Measurements from ENCODE around the gene CYB5RL.

Gene CYB5RL

DNA sequence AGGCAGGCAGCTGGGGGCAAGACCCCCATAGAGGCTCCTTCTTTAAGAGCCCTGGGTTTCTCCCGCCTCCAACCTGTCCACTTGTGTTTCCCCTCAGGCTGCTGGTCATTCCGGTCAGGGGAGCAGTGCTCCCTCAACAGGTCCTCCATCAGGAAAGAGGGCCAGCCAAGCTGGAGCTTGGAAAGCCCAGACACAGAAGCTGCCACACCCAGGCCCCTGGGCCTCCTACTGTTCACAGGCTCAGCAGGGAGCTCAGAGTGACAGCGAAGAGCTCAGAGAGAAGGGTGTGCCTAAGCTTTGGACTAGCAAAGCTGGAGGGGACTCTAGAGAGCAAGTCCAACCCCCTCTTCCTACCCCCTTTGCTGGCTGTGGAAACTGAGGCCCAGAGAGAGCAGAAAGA is 36.8 kb downstream of the CYB5RL start:
- in situ Hi-C loops (cut with MboI; ENCODE audit: low sequenced_read_pairs), result no loop called here

- in situ Hi-C loops (cut with MboI; ENCODE audit: low sequenced_read_pairs), result no loop called here
Measured at GRCh38 chr1:54161495-54162168, 38.2 kb downstream of the CYB5RL start.

GRCh38 chr1:54160351-54160750 is 39.5 kb downstream of the CYB5RL start:
- in situ Hi-C loops (cut with MboI; ENCODE audit: low sequenced_read_pairs), result no loop called here

GRCh38 chr1:54159733-54160316 is 40.0 kb downstream of the CYB5RL start:
- in situ Hi-C loops (cut with MboI; ENCODE audit: low sequenced_read_pairs), result no loop called here

- in situ Hi-C loops (cut with MboI; ENCODE audit: low sequenced_read_pairs), result no loop called here
Measured at GRCh38 chr1:54158071-54158470, 41.8 kb downstream of the CYB5RL start.

DNA sequence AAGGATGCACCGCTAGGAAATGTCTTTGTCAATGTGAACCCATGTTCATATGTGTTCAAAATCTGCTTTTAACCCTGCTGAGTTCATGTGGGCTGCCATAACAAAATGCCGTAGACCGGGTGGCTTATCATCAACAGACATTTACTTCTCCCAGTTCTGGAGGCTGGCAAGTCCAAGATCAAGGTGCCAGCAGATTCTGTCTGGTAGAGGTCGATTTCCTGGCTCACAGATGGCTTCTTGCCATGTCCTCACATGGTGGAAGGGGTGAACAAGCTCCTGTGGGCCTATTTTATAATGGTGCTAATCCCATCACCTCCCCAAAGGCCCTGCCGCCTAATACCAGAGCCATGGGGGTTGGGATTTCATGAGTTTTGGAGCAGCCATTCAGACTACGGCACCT is 42.4 kb downstream of the CYB5RL start:
- in situ Hi-C loops (cut with MboI; ENCODE audit: low sequenced_read_pairs), result no loop called here

GRCh38 chr1:54156986-54157385 is 42.8 kb downstream of the CYB5RL start:
- in situ Hi-C loops (cut with MboI; ENCODE audit: low sequenced_read_pairs), result no loop called here

DNA sequence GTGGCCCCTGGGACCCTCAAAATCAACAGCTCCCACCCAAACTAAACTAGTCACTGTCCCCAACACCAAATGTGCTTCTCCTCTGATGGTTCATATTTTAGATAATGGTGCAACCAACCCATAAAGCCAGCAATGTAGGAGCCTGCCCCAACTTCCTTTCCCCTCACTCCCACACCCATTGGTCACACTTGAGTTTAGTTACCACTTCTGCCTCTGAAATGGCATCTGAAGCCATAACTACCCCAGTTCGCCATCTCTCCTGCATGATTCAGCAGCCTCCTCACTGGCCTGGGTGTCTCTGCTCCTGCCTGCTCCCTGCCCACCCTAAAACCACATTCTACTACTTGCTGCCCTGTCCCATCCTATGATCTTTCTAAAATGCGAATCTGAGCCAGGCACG is 43.6 kb downstream of the CYB5RL start:
- in situ Hi-C loops (cut with MboI; ENCODE audit: low sequenced_read_pairs), result no loop called here

DNA sequence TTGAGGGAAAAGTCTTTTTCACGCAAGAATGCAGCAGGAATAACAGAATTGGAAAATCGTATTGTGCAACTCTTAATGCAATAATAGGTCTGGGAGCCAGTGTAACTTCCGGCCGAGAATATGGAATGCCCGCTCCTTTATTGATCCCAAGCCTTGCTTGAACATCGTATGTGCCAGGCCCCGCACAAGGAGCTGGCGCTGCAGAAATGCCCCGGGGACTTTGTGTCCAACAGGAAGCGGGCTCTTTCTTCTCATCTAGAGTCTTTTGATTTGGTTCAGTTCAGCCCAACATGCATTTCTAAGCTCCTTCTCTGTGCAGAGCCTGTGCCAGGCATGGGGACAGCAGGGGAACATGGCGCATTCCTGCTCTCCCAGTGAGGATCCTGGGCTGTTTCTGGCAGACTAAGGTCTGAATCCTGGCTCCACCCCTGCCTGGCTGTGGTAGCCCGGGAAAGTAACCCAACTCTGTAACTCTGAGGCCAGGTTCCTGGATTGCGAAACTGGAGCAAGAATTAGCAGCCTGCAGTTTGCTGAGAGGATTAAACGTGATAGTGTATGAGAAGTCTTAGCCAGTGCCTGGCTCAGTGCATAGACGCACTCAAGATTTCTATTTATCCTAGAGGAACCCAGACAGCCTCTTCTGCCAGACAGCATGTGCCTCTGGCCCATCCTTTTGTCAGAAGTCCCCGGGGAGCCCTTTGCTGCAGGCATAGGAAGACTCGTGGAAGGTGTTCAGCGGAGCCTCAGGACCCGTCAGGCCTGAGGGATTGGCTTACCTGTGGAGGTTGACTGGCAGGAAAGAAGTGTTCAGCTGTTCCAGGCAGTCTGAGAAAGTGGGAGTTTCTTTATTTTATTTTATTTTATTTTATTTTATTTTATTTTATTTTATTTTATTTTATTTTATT is 46.0 kb downstream of the CYB5RL start:
- in situ Hi-C loops (cut with MboI; ENCODE audit: low sequenced_read_pairs), result no loop called here

DNA sequence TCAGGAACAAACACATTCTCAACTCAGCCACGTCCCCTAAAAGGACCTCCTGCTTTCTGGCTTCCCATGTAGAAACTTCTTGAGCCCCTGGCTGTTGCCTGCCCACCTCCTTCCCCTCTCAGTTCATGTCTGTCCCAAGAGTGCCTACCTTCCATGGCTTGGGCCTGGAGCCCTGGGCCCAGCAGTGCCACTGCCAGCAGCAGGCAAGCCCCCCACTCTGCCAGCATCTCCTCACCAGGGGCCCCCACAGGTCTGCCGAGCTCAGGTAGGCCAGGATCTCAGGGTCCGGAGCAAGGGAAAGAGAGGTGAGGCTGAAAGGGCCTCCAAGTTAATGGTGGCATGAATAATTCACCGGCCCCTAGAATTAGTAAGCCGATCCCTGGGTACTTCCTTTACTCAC is 47.1 kb downstream of the CYB5RL start, which contains the start of gene CDCP2:
CDCP2 (minus strand) TSS at position 305 of the 400 bp plus-strand sequence; CDS start at position 227, 78 bp downstream.
- in situ Hi-C loops (cut with MboI; ENCODE audit: low sequenced_read_pairs), result no loop called here

- in situ Hi-C loops (cut with MboI; ENCODE audit: low sequenced_read_pairs), result no loop called here
Measured at GRCh38 chr1:54151013-54151412, 48.8 kb downstream of the CYB5RL start.

Measured in HL-60/S4 treated with retinoic acid at 250 ng/mL for 4 days and 3 days (cell line).